ENCODE data around the gene PCMT1. TPM values are rescaled to one million over a fixed set of nuclear protein-coding genes. Genes with fewer than 3 reads are reported as not detected.

The PCMT1 gene
- total and polyA plus RNA-seq, 9 of the 15 experiments (the other 6 are each of a cell fraction or from before 2014, with no cell fraction given), result 217 to 541 (median 327) TPM

DNA sequence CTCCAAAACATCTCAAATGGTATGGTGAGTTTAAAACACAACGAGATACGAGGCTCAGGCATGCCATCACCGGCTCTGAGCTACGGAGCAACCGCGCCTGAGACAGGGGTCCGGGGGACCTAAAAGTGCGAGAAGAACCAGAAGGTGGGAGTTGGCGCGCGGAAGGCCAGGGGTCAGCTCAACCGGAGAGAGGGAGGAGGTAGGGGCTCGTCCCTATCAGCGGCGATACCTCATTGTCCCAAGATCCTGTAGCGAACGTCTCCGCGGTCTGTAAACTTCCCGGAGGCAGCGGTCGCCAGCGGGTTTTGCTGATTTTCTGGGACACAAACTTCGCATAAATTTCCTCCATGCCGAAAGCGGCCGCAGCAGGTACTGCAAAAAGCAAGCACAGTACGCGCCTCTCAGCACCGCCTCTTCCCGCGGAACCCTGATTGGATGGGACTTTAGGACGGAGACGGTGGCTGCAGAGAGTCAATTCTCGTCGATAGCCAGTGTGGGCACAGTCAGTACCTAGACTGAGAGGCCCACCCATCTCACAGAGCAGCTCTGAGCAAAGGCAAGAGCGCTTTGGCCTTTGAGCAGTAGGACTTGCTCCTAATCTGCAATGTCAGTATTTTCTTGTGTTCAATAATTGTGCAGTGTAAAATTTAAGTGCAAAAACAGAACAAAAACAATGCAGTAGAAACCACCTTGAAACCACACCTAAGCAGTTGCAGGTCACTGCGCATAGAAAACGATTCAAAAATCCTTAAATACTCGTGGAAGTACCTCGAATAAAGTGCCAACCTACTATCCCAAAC is 3.2 kb upstream of the PCMT1 start, which contains the start of gene NUP43 (continued):
- TF ChIP-seq, protein P1, sequence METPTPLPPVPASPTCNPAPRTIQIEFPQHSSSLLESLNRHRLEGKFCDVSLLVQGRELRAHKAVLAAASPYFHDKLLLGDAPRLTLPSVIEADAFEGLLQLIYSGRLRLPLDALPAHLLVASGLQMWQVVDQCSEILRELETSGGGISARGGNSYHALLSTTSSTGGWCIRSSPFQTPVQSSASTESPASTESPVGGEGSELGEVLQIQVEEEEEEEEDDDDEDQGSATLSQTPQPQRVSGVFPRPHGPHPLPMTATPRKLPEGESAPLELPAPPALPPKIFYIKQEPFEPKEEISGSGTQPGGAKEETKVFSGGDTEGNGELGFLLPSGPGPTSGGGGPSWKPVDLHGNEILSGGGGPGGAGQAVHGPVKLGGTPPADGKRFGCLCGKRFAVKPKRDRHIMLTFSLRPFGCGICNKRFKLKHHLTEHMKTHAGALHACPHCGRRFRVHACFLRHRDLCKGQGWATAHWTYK (CRISPR knock-in tag; IDR thresholded peaks at IDR 0.05), result peak; percentile 37; the same call in 1 of the 2 replicates
- TF ChIP-seq ZBTB8A (IDR thresholded peaks at IDR 0.05; ENCODE audit: partially characterized antibody) (no peak), RBBP5 (IDR thresholded peaks at IDR 0.05; ENCODE audit: borderline replicate concordance, insufficient read depth, low read length, poor library complexity, severe bottlenecking) (peak; percentile 95), GATAD2B (IDR thresholded peaks at IDR 0.05; ENCODE audit: borderline replicate concordance) (no peak), STAG1 (CRISPR knock-in tag; IDR thresholded peaks at IDR 0.05; ENCODE audit: borderline replicate concordance) (no peak), CREBBP (IDR thresholded peaks at IDR 0.05; ENCODE audit: low read depth, low read length) (no peak), RCOR1 (IDR thresholded peaks at IDR 0.05; ENCODE audit: borderline replicate concordance in 1 of 2, low read depth in 2 of 2, low read length in 2 of 2) (peak in 1 of 2 experiments; percentile 86; a peak in 3 of 4 replicates), GATAD2A (IDR thresholded peaks at IDR 0.05) (no peak), ZBED1 (IDR thresholded peaks at IDR 0.05) (0 out of 2 replicates have a peak, but pooled peaks have one; percentile 74), ZFX (CRISPR knock-in tag; IDR thresholded peaks at IDR 0.05) (peak; percentile 83), SREBF1 (IDR thresholded peaks at IDR 0.05; ENCODE audit: borderline replicate concordance, low read depth, low read length) (no peak), ELF2 (CRISPR knock-in tag; IDR thresholded peaks at IDR 0.05) (no peak), CEBPB (tag; IDR thresholded peaks at IDR 0.05) (no peak), TRIM28 (IDR thresholded peaks at IDR 0.05) (no peak; the same call in 1 of the 2 replicates), YBX1 (IDR thresholded peaks at IDR 0.05) (no peak), HMG20B (CRISPR knock-in tag; IDR thresholded peaks at IDR 0.05) (no peak)
- TF ChIP-seq, protein P2, sequence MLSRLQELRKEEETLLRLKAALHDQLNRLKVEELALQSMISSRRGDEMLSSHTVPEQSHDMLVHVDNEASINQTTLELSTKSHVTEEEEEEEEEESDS (CRISPR knock-in tag; IDR thresholded peaks at IDR 0.05), result no peak
- TF ChIP-seq, protein P3, sequence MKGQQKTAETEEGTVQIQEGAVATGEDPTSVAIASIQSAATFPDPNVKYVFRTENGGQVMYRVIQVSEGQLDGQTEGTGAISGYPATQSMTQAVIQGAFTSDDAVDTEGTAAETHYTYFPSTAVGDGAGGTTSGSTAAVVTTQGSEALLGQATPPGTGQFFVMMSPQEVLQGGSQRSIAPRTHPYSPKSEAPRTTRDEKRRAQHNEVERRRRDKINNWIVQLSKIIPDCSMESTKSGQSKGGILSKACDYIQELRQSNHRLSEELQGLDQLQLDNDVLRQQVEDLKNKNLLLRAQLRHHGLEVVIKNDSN (CRISPR knock-in tag; IDR thresholded peaks at IDR 0.05), result no peak
- TF ChIP-seq, protein P4, sequence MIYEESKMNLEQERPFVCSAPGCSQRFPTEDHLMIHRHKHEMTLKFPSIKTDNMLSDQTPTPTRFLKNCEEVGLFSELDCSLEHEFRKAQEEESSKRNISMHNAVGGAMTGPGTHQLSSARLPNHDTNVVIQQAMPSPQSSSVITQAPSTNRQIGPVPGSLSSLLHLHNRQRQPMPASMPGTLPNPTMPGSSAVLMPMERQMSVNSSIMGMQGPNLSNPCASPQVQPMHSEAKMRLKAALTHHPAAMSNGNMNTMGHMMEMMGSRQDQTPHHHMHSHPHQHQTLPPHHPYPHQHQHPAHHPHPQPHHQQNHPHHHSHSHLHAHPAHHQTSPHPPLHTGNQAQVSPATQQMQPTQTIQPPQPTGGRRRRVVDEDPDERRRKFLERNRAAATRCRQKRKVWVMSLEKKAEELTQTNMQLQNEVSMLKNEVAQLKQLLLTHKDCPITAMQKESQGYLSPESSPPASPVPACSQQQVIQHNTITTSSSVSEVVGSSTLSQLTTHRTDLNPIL (CRISPR knock-in tag; IDR thresholded peaks at IDR 0.05), result no peak
- TF ChIP-seq, protein P5, sequence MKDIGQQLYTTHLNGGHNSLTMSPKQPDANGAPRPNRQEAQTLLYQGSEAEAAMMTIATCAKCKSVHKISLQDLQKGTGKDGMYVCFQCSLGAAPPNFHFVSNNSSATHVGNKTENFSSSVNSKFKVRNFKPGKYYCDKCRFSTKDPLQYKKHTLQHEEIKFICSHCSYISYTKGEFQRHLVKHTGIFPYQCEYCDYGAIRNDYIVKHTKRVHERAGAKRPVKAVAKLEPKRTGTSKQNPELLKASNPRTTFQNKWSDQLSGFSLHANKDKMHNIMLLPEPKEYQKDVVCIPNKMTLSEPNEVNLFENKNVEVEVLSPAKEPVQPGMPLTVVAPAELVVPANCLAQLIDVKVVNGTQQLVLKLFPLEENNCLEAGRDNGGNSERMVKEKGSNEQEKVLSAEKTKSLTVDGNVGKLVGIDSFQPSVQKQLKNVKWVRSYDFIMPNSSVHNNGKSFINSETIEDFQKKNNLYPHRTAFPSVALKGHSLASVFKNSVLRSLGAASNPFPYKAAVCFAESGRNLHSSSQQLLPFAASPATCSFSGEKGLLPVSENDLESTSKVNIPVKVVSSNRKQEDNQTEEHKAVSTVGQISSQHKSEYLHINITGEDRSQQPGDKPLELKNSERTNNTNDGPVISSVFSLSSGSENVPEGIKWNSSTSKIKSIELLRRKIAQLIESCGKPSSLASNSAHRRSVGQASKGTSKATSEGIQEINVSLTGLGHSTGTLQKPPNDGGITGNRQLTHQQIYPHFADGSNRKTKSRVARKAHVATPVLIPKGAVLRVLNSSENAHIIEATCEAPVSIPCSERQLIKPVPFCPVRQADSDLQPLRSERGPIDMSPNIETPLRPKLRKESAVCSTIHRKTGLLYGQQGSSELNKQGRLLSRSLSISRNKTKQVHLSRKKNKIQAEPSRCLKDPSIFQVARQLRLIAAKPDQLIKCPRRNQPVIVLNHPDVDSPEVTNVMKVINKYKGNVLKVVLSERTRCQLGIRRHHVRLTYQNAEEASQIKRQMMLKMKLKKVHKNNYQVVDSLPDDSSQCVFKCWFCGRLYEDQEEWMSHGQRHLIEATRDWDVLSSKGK (CRISPR knock-in tag; IDR thresholded peaks at IDR 0.05), result no peak
- TF ChIP-seq, protein P6, sequence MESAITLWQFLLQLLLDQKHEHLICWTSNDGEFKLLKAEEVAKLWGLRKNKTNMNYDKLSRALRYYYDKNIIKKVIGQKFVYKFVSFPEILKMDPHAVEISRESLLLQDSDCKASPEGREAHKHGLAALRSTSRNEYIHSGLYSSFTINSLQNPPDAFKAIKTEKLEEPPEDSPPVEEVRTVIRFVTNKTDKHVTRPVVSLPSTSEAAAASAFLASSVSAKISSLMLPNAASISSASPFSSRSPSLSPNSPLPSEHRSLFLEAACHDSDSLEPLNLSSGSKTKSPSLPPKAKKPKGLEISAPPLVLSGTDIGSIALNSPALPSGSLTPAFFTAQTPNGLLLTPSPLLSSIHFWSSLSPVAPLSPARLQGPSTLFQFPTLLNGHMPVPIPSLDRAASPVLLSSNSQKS (CRISPR knock-in tag; IDR thresholded peaks at IDR 0.05), result no peak
